Naive thymus-derived CD4-positive, alpha-beta T cell (primary cell): ENCODE results near the gene PRKN. TPM values are rescaled to one million over a fixed set of nuclear protein-coding genes. Genes with fewer than 3 reads are reported as not detected.

ENCODE experiments used
- ATAC-seq: fragments of 150-1000 bp; cut with Tn5 transposase; 2 replicates; pipeline ENCODE4 v1.10.0; 2021; ENCODE audit warnings: mild to moderate bottlenecking, moderate library complexity
- CTCF ChIA-PET: fragments of 350-600 bp; sonication (Branson Sonifier 250); formaldehyde crosslinking; loops from one replicate; lab custom pipeline; 2021; ENCODE audit warnings: antibody characterized with exemption; lab: Charles Lee
- POLR2A ChIA-PET: fragments of 350-600 bp; sonication (Branson Sonifier 250); formaldehyde crosslinking; loops from one replicate; lab custom pipeline; 2021; ENCODE audit warnings: antibody characterized with exemption, inconsistent platforms; lab: Charles Lee
- DNase-seq, 9 donors: peaks; one replicate each; pipeline versions ENCODE4 v3.0.0 to v3.0.0-alpha.2; 2020 to 2022; ENCODE audit warnings: mixed read lengths in 1 of 9
- H3K27ac ChIP-seq: one replicate; pipeline ENCODE4 v1.7.0; 2013; ENCODE audit warnings: mild to moderate bottlenecking, low read depth, low read length, moderate library complexity
- H3K27me3 ChIP-seq, 2 donors: one replicate each; pipeline ENCODE4 v1.7.0; 2013; ENCODE audit warnings: low read length in 2 of 2, mild to moderate bottlenecking in 2 of 2, moderate library complexity in 2 of 2; ENCODE audit not compliant: control insufficient read depth in 2 of 2, insufficient read depth in 2 of 2
- H3K36me3 ChIP-seq, 3 experiments: 1 replicate in 2 of 3; 2 replicates in 1 of 3; pipeline ENCODE4 v1.7.0; 2013; ENCODE audit warnings: low read length in 3 of 3, mild to moderate bottlenecking in 3 of 3, moderate library complexity in 1 of 3; ENCODE audit not compliant: insufficient read depth in 3 of 3, control insufficient read depth in 2 of 3
- H3K4me1 ChIP-seq, 2 donors: one replicate each; pipeline ENCODE4 v1.7.0; 2013; ENCODE audit warnings: low read length in 2 of 2, mild to moderate bottlenecking in 2 of 2, moderate library complexity in 1 of 2; ENCODE audit not compliant: control insufficient read depth in 2 of 2, insufficient read depth in 2 of 2
- H3K4me3 ChIP-seq: 2 replicates; pipeline ENCODE4 v1.7.0; 2013; ENCODE audit warnings: mild to moderate bottlenecking, low read length
- H3K9me3 ChIP-seq, 3 experiments: 1 replicate in 2 of 3; 2 replicates in 1 of 3; pipeline ENCODE4 v1.7.0; 2013; ENCODE audit warnings: low read length in 3 of 3; ENCODE audit not compliant: control insufficient read depth in 2 of 3
- H3K27ac Mint-ChIP-seq, 9 donors: one replicate each; pipeline ENCODE4 v1.8.0; 2020 to 2022; ENCODE audit warnings: mixed read lengths in 9 of 9, mild to moderate bottlenecking in 8 of 9, moderate library complexity in 5 of 9, inconsistent platforms in 2 of 9
- H3K27me3 Mint-ChIP-seq, 5 donors: one replicate each; pipeline ENCODE4 v1.8.0; 2021 to 2022; ENCODE audit warnings: mixed read lengths in 5 of 5, mild to moderate bottlenecking in 1 of 5
- H3K36me3 Mint-ChIP-seq, 5 donors: one replicate each; pipeline ENCODE4 v1.8.0; 2020 to 2022; ENCODE audit warnings: mixed read lengths in 5 of 5, mild to moderate bottlenecking in 3 of 5, inconsistent platforms in 1 of 5
- H3K4me1 Mint-ChIP-seq, 7 donors: one replicate each; pipeline ENCODE4 v1.8.0; 2020 to 2022; ENCODE audit warnings: mixed read lengths in 7 of 7, mild to moderate bottlenecking in 3 of 7, inconsistent platforms in 1 of 7
- H3K4me3 Mint-ChIP-seq, 10 donors: one replicate each; pipeline ENCODE4 v1.8.0; 2020 to 2022; ENCODE audit warnings: mild to moderate bottlenecking in 10 of 10, mixed read lengths in 10 of 10, moderate library complexity in 6 of 10, inconsistent platforms in 2 of 10
- H3K9me3 Mint-ChIP-seq, 11 donors: one replicate each; pipeline ENCODE4 v1.8.0; 2020 to 2022; ENCODE audit warnings: mixed read lengths in 11 of 11, mild to moderate bottlenecking in 4 of 11, inconsistent platforms in 1 of 11, moderate library complexity in 1 of 11
- intact Hi-C, 2 donors: fragments of 100-400 bp; cut with micrococcal nuclease; formaldehyde crosslinking; loops; one replicate each; pipeline ENCODE4 v1.15.1; 2023
- polyA plus RNA-seq, 2 donors: library from polyadenylated mRNA; unstranded; fragments of 300-500 nt; fragmentation: Illumina TruSeq; gene quantifications; one replicate each; pipeline ENCODE4 v1.2.3, GENCODE V29; 2021
- total RNA-seq, 6 experiments: library from RNA in 5 of 6; stranded (reverse) in 5 of 6; gene quantifications; 1 replicate in 5 of 6; 2 replicates in 1 of 6; pipeline ENCODE4 v1.2.3 and lab custom pipeline; 2021 to 2026

The PRKN gene
- total and polyA plus RNA-seq, 7 experiments from 2014 or later = 0.44 to 10.3 (median 8.1) TPM

DNA sequence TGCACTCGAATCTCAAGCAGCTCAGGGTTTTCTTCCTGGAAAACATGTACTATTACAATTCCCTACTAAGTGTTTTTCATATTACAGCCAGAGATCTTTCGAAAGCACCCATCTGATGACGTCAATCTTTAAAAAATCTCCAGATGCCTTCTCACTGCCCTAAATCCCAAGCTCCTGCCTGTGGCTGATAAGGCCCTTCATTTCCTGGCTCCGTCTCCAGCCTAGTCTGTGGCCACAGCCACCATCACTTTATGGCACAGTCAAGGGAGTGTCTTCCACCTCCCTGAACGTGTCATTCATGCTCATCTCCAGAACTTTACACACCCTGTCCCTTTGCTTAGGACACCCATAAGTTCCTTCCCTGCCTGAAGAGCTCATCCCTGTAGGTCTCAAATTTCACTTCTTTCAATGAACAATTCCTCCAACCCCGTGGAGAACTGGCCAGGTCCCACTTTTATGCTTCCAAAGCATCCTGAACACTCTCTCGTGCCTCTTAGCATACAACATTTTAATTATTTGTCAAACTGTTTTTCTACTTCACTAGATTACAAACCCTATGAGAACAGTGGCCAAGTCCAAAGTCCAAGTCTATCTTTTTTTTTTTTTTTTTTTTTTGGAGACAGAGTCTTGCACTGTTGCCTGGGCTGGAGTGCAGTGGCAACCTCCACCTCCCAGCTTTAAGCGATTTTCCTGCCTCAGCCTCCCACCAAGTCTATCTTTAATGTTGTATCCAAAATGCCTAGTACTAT, 1347.6 kb downstream of the PRKN start:
- no peak overlapping the region for H3K4me3 Mint-ChIP-seq
- no peaks in the 10 kb centered on the region for H3K9me3 Mint-ChIP-seq
- no peaks in the 10 kb centered on the region for H3K4me1 ChIP-seq
- H3K27me3 ChIP-seq = no peaks in the 10 kb centered on the region
- peaks cover 0 to 2% (median 0%) of the 10 kb centered on the region in 7 donors for H3K4me1 Mint-ChIP-seq
- no peak overlapping the region for H3K4me3 ChIP-seq
- intact Hi-C loops = no loop called here
- H3K36me3 Mint-ChIP-seq = peaks cover 0 to 4% (median 0%) of the 10 kb centered on the region in 5 donors
- POLR2A ChIA-PET = no interaction called here
- H3K27me3 Mint-ChIP-seq = peaks cover 0 to 6% (median 0%) of the 10 kb centered on the region in 5 donors
- H3K9me3 ChIP-seq = no peaks in the 10 kb centered on the region
- DNase-seq (no peak), ATAC-seq (no peak)
- H3K27ac Mint-ChIP-seq = no peak overlapping the region
- CTCF ChIA-PET = no interaction called here
- no peak overlapping the region for H3K27ac ChIP-seq
- H3K36me3 ChIP-seq = no peaks in the 10 kb centered on the region

DNA sequence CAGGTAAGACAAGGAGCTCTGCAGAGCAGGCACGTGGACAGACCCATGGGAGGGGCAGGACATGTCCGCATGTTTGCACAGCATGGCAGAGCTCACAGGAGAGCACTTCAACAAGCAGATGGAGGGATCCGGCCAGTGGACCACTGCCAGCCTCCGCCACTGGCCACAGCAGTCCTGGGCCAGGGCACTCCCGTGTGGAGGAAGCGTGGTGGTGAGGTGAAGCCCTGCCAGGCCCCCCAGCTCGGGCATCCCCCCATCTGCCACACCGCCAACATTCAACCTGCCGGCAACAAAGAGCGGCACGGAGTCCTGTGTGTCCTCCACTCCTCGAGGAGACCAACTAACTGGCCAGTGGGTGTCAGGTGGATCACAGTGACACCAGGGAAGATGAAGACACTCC, 1349.5 kb downstream of the PRKN start:
- no peak overlapping the region for H3K27ac Mint-ChIP-seq
- no peak overlapping the region for H3K4me3 Mint-ChIP-seq
- H3K27me3 Mint-ChIP-seq = peaks cover 0 to 6% (median 0%) of the 10 kb centered on the region in 5 donors
- H3K9me3 Mint-ChIP-seq = no peaks in the 10 kb centered on the region
- ChIA-PET CTCF (interaction anchor here (0.7 kb wide), 1 partner anchor 10 kb away, joined by 3 read pairs; no protein-coding TSS in a partner anchor), POLR2A (no interaction called here)
- intact Hi-C loops = no loop called here
- DNase-seq (no peak), ATAC-seq (no peak)
- Histone ChIP-seq H3K4me1 (no peaks in the 10 kb centered on the region), H3K9me3 (no peaks in the 10 kb centered on the region), H3K27me3 (no peaks in the 10 kb centered on the region), H3K27ac (no peak overlapping the region), H3K4me3 (no peak overlapping the region), H3K36me3 (no peaks in the 10 kb centered on the region)
- H3K4me1 Mint-ChIP-seq = peaks cover 0 to 2% (median 0%) of the 10 kb centered on the region in 7 donors
- H3K36me3 Mint-ChIP-seq = peaks cover 0 to 4% (median 0%) of the 10 kb centered on the region in 5 donors

DNA sequence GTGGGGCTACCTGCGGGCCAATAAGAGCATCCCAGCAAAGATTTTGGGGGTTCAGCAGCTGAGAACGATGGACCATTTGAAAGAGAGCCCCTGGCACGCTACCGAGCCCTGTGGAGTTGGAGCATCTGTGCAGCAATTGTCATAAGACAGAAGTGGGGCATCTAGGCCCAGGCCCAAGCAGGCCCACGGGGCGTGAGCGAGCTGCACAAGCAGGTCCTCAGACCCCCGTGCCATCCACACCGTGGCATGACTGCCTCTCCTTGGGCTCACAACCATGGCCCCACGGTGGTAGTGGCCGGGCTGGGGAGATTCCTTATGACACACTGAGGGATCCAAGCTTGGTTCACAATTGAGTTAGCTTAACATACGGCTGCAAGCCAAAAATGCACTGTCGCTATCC, 1350.5 kb downstream of the PRKN start:
- no peak for DNase-seq
- Histone ChIP-seq H3K27ac (no peak overlapping the region), H3K4me3 (no peak overlapping the region), H3K27me3 (no peaks in the 10 kb centered on the region), H3K36me3 (no peaks in the 10 kb centered on the region), H3K4me1 (no peaks in the 10 kb centered on the region), H3K9me3 (no peaks in the 10 kb centered on the region)
- ChIA-PET POLR2A (no interaction called here), CTCF (no interaction called here)
- Mint-ChIP-seq H3K27ac (no peak overlapping the region), H3K4me1 (peaks cover 0 to 2% (median 0%) of the 10 kb centered on the region in 7 donors), H3K9me3 (no peaks in the 10 kb centered on the region), H3K4me3 (no peak overlapping the region), H3K27me3 (peaks cover 0 to 6% (median 0%) of the 10 kb centered on the region in 5 donors), H3K36me3 (peaks cover 0 to 1% (median 0%) of the 10 kb centered on the region in 5 donors)
- intact Hi-C loops = no loop called here
- no peak for ATAC-seq

DNA sequence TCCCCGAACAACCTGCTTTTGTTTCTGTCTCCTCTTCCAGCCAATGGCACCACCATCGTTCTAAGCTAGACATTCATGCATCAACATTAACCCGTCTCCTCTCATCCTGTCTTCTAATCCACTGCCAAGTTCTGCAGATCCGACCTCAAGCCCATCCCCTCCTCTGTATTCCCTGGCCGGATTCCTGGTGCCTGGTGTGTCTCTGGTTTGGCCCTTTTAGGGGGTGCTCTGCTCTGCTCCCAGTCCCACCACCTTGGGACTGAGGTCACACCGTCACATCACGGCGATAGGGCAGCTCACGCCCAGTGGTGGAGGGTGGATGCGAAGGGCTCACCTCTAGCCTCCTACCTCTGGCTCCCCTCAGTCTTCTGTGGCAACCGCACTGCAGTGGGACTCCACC, 1351.2 kb downstream of the PRKN start:
- intact Hi-C loops = no loop called here
- H3K9me3 ChIP-seq = no peaks in the 10 kb centered on the region
- Mint-ChIP-seq H3K9me3 (no peaks in the 10 kb centered on the region), H3K4me1 (peaks cover 0 to 2% (median 0%) of the 10 kb centered on the region in 7 donors), H3K27me3 (peaks cover 0 to 6% (median 0%) of the 10 kb centered on the region in 5 donors), H3K4me3 (no peak overlapping the region), H3K27ac (no peak overlapping the region), H3K36me3 (no peaks in the 10 kb centered on the region)
- ChIA-PET POLR2A (no interaction called here), CTCF (no interaction called here)
- H3K27me3 ChIP-seq = no peaks in the 10 kb centered on the region
- H3K4me1 ChIP-seq = no peaks in the 10 kb centered on the region
- no peak for DNase-seq
- H3K36me3 ChIP-seq = no peaks in the 10 kb centered on the region
- no peak overlapping the region for H3K4me3 ChIP-seq
- no peak overlapping the region for H3K27ac ChIP-seq
- ATAC-seq = no peak

DNA sequence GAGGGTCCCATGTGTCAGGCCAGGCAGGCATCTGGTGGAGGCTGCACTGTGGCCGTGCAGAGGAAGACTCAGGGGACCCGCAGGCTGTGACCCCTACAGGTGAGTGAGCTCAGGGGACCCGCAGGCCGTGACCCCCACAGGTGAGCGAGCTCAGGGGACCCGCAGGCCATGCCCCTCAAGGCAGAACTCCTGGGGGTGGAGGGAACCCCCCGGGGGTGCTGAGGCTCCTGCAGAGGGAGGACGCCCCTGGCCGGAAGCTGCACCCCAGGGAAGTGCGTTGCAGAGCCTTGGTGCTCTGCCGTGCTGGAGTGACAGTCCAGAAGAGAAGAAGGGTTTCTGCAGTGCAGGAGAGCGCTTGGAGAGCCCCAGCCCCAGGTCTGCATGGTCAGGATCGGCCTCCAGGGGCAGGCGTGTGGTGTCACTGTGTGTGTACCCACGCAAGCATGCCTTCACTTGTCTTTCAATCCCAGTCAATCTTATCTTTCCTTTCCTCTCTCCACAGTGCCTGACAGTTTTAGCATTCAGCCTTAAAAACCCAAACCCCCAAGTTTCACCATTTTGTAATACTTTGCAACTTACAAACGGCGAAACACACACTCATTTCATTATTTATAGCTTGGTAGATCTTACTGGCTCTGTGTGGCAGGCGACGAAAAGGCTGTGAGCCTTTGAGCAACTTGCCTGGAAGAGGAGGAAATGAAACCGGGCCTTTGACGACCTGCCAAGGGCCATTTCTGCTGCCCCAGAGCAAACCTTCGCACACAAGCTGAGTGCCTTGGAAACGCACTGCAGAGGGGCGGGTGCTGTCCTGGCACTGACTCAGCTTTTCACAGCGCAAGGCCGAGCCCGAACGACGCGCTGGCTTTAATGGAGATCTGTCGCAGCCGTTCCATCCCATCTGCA, 1352.3 kb downstream of the PRKN start:
- Histone ChIP-seq H3K36me3 (no peaks in the 10 kb centered on the region), H3K27me3 (no peaks in the 10 kb centered on the region), H3K9me3 (no peaks in the 10 kb centered on the region), H3K4me1 (no peaks in the 10 kb centered on the region), H3K4me3 (no peak overlapping the region), H3K27ac (no peak overlapping the region)
- H3K27ac Mint-ChIP-seq = no peak overlapping the region
- H3K4me3 Mint-ChIP-seq = no peak overlapping the region
- intact Hi-C loops = loop anchor here (1.0 to 5.0 kb wide), 8 partner anchors 148 to 1238 kb away; no protein-coding TSS in a partner anchor
- ChIA-PET POLR2A (no interaction called here), CTCF (interaction anchor here (0.7 to 3.3 kb wide), 4 partner anchors 441 to 447 kb away, joined by 3 to 18 read pairs (median 10); no protein-coding TSS in a partner anchor)
- peaks cover 0 to 6% (median 0%) of the 10 kb centered on the region in 5 donors for H3K27me3 Mint-ChIP-seq
- no peaks in the 10 kb centered on the region for H3K36me3 Mint-ChIP-seq
- no peak for DNase-seq
- peaks cover 0 to 4% (median 0%) of the 10 kb centered on the region in 7 donors for H3K4me1 Mint-ChIP-seq
- peak; percentile 63 for ATAC-seq
- no peaks in the 10 kb centered on the region for H3K9me3 Mint-ChIP-seq

DNA sequence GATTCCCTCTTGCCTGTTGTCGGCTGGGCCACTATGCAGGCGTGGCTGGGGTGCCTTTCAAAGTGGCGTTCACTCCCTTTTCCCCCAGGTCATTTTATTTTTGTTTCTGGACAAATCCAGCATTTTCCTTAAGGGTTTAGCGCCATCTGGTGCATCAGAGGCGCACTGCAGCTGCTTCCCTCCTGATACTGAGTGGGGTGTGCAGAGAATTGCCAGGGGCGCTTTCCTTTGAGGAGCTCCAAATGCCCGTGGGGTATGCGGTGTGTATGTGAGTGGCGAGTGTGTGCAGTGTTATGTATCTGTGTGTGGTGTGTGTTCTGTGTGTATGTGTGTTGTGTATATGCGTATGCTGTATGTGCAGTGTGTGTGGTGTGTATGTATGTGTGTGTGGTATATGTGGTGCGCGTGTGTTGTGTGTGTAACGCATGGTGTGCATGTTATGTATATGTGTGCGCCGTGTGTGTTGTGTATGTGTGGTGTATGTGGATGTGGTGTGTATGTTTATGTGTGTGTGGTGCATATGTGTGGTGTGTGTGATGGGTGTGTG, 1353.6 kb downstream of the PRKN start:
- Histone ChIP-seq H3K4me3 (no peak overlapping the region), H3K4me1 (no peaks in the 10 kb centered on the region), H3K27ac (no peak overlapping the region), H3K27me3 (no peaks in the 10 kb centered on the region), H3K36me3 (no peaks in the 10 kb centered on the region), H3K9me3 (no peaks in the 10 kb centered on the region)
- H3K4me3 Mint-ChIP-seq = no peak overlapping the region
- POLR2A ChIA-PET = no interaction called here
- DNase-seq (peak in 8 of 9 donors; percentile 19 to 62 (median 34)), ATAC-seq (no peak)
- H3K9me3 Mint-ChIP-seq = no peaks in the 10 kb centered on the region
- H3K27me3 Mint-ChIP-seq = no peaks in the 10 kb centered on the region
- CTCF ChIA-PET = interaction anchor here (0.6 to 3.3 kb wide), 12 partner anchors 10 to 1541 kb away, joined by 3 to 18 read pairs (median 4); no protein-coding TSS in a partner anchor
- intact Hi-C loops = loop anchor here (1.0 to 5.0 kb wide), 8 partner anchors 147 to 1237 kb away; no protein-coding TSS in a partner anchor
- no peaks in the 10 kb centered on the region for H3K36me3 Mint-ChIP-seq
- no peak overlapping the region for H3K27ac Mint-ChIP-seq
- H3K4me1 Mint-ChIP-seq = peaks cover 0 to 4% (median 0%) of the 10 kb centered on the region in 7 donors
